Measurements from ENCODE around the gene ATG2B. TPM values are rescaled to one million over a fixed set of nuclear protein-coding genes. Genes with fewer than 3 reads are reported as not detected.

ATG2B gene
- polyA plus RNA-seq, 1 experiment: 22.1 TPM

- no peak overlapping the region for H3K4me3 ChIP-seq (ENCODE audit: low read depth, low read length)
- H3K9me3 ChIP-seq (ENCODE audit: control insufficient read depth, insufficient read depth, low read length): peaks cover 21% of the 10 kb centered on the region; the same call in 1 of the 2 replicates
- TF ChIP-seq, protein P1, sequence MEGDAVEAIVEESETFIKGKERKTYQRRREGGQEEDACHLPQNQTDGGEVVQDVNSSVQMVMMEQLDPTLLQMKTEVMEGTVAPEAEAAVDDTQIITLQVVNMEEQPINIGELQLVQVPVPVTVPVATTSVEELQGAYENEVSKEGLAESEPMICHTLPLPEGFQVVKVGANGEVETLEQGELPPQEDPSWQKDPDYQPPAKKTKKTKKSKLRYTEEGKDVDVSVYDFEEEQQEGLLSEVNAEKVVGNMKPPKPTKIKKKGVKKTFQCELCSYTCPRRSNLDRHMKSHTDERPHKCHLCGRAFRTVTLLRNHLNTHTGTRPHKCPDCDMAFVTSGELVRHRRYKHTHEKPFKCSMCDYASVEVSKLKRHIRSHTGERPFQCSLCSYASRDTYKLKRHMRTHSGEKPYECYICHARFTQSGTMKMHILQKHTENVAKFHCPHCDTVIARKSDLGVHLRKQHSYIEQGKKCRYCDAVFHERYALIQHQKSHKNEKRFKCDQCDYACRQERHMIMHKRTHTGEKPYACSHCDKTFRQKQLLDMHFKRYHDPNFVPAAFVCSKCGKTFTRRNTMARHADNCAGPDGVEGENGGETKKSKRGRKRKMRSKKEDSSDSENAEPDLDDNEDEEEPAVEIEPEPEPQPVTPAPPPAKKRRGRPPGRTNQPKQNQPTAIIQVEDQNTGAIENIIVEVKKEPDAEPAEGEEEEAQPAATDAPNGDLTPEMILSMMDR (IDR thresholded peaks at IDR 0.05; ENCODE audit: low read depth, low read length): no peak
- no peaks in the 10 kb centered on the region for H3K27me3 ChIP-seq (ENCODE audit: control insufficient read depth, insufficient read depth, low read length)
- ChIA-PET CTCF (interaction anchor here (0.7 to 13.1 kb wide), 6 partner anchors 18 to 275 kb away, joined by 3 to 218 read pairs (median 18); no protein-coding TSS in a partner anchor), POLR2A (interaction anchor here (0.6 to 2.4 kb wide), 3 partner anchors 18 to 96 kb away, joined by 3 to 12 read pairs (median 8); partner anchors contain the start of gene BDKRB1)
- DNase-seq (ENCODE audit: low read depth, low spot score): no peak
- H3K27ac ChIP-seq (ENCODE audit: low read depth, low read length): peak overlapping the region; percentile 84
Measured at GRCh38 chr14:96273629-96274028, 89.5 kb downstream of the ATG2B start.

DNA sequence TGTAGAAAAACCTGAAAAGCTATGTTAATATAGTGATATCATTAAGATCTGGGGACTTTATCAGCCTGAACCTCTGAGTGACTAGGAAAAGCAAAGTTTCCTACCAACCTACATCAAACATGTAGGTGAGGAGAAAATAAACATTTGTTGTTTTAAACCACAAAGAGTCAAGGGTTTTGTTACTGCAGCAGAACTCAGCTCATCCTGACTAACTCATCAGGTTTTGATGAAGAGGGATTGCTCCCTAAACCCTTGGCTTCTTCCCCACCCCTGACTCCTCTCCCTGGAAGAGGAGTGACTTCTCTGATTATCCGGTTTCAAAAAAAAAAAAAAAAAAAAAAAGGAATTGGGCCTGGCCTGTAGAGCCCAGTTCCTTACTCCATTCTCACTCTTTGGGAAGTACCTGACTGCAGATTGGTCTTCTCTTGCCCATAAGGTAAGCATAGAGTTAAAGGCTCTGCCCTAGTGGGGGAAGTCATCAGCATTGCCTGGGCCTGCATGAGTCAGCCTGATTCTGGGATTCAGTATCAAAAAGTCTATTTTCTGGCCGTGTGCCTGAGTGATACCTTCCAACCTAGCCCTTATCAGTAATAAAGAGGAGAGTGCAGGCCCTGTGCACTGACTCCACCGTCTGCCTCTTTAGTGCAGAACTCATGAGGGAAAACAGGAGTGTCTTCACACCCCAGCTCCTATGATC is 90.2 kb downstream of the ATG2B start:
- Histone ChIP-seq H3K27me3 (ENCODE audit: control insufficient read depth, insufficient read depth, low read length) (no peaks in the 10 kb centered on the region), H3K27ac (ENCODE audit: low read depth, low read length) (peak overlapping the region; percentile 43), H3K9me3 (ENCODE audit: control insufficient read depth, insufficient read depth, low read length) (peaks cover 14% of the 10 kb centered on the region; the same call in 1 of the 2 replicates), H3K4me3 (ENCODE audit: low read depth, low read length) (no peak overlapping the region)
- CTCF ChIA-PET: interaction anchor here (0.7 to 13.1 kb wide), 4 partner anchors 16 to 170 kb away, joined by 3 to 218 read pairs (median 4); no protein-coding TSS in a partner anchor
- POLR2A ChIA-PET: interaction anchor here (0.6 kb wide), 1 partner anchor 96 kb away, joined by 3 read pairs; no protein-coding TSS in a partner anchor
- TF ChIP-seq, protein P1 (IDR thresholded peaks at IDR 0.05; ENCODE audit: low read depth, low read length): no peak
- no peak for DNase-seq (ENCODE audit: low read depth, low spot score)

GRCh38 chr14:96271421-96271762 is 91.7 kb downstream of the ATG2B start:
- ChIA-PET CTCF (interaction anchor here (1.6 to 13.1 kb wide), 2 partner anchors 169 to 173 kb away, joined by 5 to 218 read pairs; no protein-coding TSS in a partner anchor), POLR2A (no interaction called here)
- peaks cover 11% of the 10 kb centered on the region; the same call in 1 of the 2 replicates for H3K9me3 ChIP-seq (ENCODE audit: control insufficient read depth, insufficient read depth, low read length)
- no peak overlapping the region for H3K4me3 ChIP-seq (ENCODE audit: low read depth, low read length)
- no peaks in the 10 kb centered on the region for H3K27me3 ChIP-seq (ENCODE audit: control insufficient read depth, insufficient read depth, low read length)
- no peak for DNase-seq (ENCODE audit: low read depth, low spot score)
- H3K27ac ChIP-seq (ENCODE audit: low read depth, low read length): no peak overlapping the region
- TF ChIP-seq, protein P1 (IDR thresholded peaks at IDR 0.05; ENCODE audit: low read depth, low read length): no peak

- TF ChIP-seq, protein P1 (IDR thresholded peaks at IDR 0.05; ENCODE audit: low read depth, low read length): no peak
- peaks cover 11% of the 10 kb centered on the region; the same call in 1 of the 2 replicates for H3K9me3 ChIP-seq (ENCODE audit: control insufficient read depth, insufficient read depth, low read length)
- no peak overlapping the region for H3K4me3 ChIP-seq (ENCODE audit: low read depth, low read length)
- peak overlapping the region; percentile 22 for H3K27ac ChIP-seq (ENCODE audit: low read depth, low read length)
- no peak for DNase-seq (ENCODE audit: low read depth, low spot score)
- ChIA-PET CTCF (interaction anchor here (1.6 to 13.1 kb wide), 2 partner anchors 168 to 172 kb away, joined by 5 to 218 read pairs; no protein-coding TSS in a partner anchor), POLR2A (no interaction called here)
- H3K27me3 ChIP-seq (ENCODE audit: control insufficient read depth, insufficient read depth, low read length): no peaks in the 10 kb centered on the region
Measured at GRCh38 chr14:96270565-96271420, 92.3 kb downstream of the ATG2B start.

All from AG04450 (cell line).